SJSA1 (cell line): Measurements from ENCODE around the gene PGPEP1. TPM values are rescaled to one million over a fixed set of nuclear protein-coding genes. Genes with fewer than 3 reads are reported as not detected.
"Not testable (repeated sequence)": the region's sequence is repeated elsewhere in the genome, so short reads cannot be mapped to it uniquely, and the experiment has no call there.

Source experiments
- DNase-seq, 2 experiments: peaks; one replicate each; pipeline ENCODE4 v3.0.0-alpha.2; 2015 to 2020; ENCODE audit warnings: low spot score in 2 of 2, low read depth in 1 of 2
- H3K27ac ChIP-seq: fragments of 250-450 bp; sonication (Bioruptor Pico); 2 replicates; pipeline ENCODE4 v1.5.1; 2020; ENCODE audit warnings: mild to moderate bottlenecking, moderate library complexity
- H3K27me3 ChIP-seq: fragments of 250-450 bp; sonication (Bioruptor Pico); replicated peaks from 2 replicates; pipeline ENCODE4 v1.5.1; 2020; ENCODE audit warnings: mild to moderate bottlenecking, moderate library complexity
- H3K36me3 ChIP-seq: fragments of 250-450 bp; sonication (Bioruptor Pico); 2 replicates; pipeline ENCODE4 v1.5.1; 2020; ENCODE audit warnings: mild to moderate bottlenecking
- H3K4me1 ChIP-seq: fragments of 250-450 bp; sonication (Bioruptor Pico); replicated peaks from 2 replicates; pipeline ENCODE4 v1.6.1; 2021; ENCODE audit warnings: mild to moderate bottlenecking
- H3K4me3 ChIP-seq: fragments of 250-450 bp; sonication (Bioruptor Pico); 2 replicates; pipeline ENCODE4 v1.5.1; 2020; ENCODE audit warnings: mild to moderate bottlenecking
- H3K9me3 ChIP-seq: fragments of 250-450 bp; sonication (Bioruptor Pico); replicated peaks from 2 replicates; pipeline ENCODE4 v1.5.1; 2020; ENCODE audit warnings: mild to moderate bottlenecking
- total RNA-seq: library from RNA; depleted of rRNA; stranded (reverse); fragments of >200 nt; shearing (Covaris generic); gene quantifications from 2 replicates; pipeline ENCODE4 v1.2.3, GENCODE V29; 2014

Gene PGPEP1
- total RNA-seq, 1 experiment from 2014 or later, result 5.7 TPM

DNA sequence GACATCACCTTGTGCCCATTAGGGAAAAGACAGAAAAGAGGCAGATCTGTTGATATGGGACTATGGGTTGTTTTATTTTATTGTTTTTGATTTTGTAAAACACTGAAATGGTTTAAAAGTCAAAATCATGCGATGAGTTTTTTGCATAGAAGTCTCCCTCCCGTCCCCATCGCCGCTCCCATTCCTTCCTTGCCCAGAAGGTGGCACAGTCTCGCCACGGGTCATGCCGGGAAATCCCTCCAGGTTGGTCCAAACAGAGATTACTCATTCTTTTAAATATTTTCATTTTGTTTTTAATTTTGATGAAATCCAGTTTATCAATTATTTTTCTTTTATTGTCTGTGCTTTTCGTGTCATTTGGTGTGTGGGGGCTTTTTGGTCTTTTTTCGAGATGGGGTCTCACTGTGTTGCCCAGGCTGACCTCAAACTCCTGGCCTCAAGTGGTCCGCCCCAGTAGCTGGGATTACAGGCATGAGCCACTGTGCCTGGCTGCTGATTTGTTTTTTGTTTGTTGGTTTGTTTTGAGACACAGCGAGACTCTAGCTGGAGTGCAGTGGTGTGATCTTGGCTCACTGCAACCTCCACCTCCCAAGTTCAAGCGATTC is 9.2 kb downstream of the PGPEP1 start:
- peak; percentile 44 to 69 for DNase-seq
- Histone ChIP-seq H3K4me3 (no peak overlapping the region), H3K27ac (no peak overlapping the region), H3K27me3 (no peaks in the 10 kb centered on the region), H3K4me1 (no peaks in the 10 kb centered on the region), H3K9me3 (no peaks in the 10 kb centered on the region), H3K36me3 (no peaks in the 10 kb centered on the region)

DNA sequence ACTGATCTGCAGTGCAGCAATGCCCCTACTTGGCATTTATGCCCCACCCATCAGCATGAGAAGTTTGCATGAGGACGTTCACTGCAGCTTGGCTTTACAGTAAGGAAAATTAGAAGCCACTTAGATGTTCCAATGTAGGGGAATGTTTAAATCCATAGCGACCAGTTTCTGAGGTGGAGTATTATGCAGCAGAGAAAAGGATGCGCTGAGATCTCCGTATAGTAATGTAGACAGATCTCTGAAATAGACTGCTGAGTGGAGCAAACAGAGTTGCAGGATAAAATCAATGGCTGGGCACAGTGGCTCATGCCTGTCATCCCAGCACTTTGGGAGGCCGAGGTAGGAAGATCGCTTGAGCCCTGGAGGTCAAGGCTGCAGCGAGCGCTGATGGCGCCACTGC is 10.1 kb downstream of the PGPEP1 start:
- Histone ChIP-seq H3K36me3 (no peaks in the 10 kb centered on the region), H3K27me3 (no peaks in the 10 kb centered on the region), H3K4me1 (no peaks in the 10 kb centered on the region), H3K9me3 (no peaks in the 10 kb centered on the region), H3K27ac (no peak overlapping the region), H3K4me3 (no peak overlapping the region)
- DNase-seq, result no peak

DNA sequence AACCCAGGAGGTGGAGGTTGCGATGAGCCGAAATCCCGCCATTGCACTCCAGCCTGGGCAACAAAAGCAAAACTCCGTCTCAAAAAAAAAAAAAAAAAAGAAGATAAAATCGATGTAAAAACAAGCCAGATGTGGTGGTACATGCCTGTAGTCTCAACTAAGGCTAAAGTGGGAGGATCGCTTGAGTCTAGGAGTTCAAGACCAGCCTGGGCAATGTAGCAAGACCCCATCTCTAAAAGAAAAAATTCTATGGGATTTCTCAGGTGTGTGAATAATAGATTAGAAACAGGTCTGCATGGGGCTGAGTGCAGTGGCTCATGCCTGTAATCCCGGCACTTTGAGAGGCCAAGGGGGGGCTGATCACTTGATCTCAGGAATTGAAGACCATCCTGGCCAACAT is 11.1 kb downstream of the PGPEP1 start:
- no peak for DNase-seq

DNA sequence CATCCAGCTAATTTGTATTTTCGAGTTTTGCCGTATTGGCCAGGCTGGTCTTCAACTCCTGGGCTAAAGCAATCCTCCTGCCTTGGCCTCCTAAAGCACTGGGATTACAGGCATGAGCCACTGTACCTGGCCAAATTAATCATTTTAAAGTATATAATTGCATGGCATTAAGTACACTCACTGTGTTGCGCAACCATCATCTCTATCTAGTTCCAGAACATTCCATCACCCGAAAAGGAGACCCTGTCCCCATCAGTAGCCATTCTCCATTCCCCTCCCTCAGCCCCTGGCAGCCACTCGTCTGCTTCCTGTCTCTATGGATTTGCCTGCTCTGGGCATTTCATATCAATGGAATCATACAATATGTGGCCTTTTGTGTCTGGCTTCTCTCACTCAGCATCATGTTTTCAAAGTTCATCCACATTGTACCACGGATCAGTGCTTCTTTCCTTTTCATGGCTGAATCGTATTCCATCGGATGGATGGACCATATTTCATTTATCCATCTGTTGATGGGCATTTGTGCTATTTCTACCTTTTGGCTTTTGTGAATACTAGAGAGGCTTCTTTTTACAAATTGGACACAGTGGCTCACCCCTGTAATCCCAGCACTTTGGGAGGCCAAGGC is 13.1 kb downstream of the PGPEP1 start:
- Histone ChIP-seq H3K27ac (no peak overlapping the region), H3K9me3 (no peaks in the 10 kb centered on the region), H3K4me1 (no peaks in the 10 kb centered on the region)

More for the DNA sequence above, 11.1 kb downstream of the PGPEP1 start:
- Histone ChIP-seq H3K9me3 (no peaks in the 10 kb centered on the region), H3K27me3 (no peaks in the 10 kb centered on the region), H3K27ac (no peak overlapping the region), H3K4me1 (no peaks in the 10 kb centered on the region), H3K36me3 (peaks cover 4% of the 10 kb centered on the region; the same call in 1 of the 2 replicates), H3K4me3 (no peak overlapping the region)

DNA sequence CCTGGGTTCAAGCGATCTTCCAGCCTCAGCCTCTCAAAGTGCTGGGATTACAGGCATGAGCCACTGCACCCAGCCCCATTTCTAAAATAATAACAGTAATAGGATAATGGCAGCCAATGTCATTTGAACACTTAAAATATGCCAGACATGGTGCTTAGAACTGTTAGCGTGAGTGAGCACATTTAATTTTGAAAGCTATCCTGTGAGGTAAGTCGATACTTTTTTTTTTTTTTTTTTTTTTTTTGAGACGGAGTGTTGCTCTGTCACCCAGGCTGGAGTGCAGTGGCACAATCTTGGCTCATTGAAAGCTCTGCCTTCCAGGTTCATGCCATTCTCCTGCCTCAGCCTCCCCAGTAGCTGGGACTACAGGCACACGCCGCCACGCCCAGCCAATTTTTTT is 14.3 kb downstream of the PGPEP1 start:
- H3K4me1 ChIP-seq, DNase-seq, H3K9me3 ChIP-seq, H3K4me3 ChIP-seq, H3K27ac ChIP-seq, H3K27me3 ChIP-seq: not testable (repeated sequence)
- peaks cover 13% of the 10 kb centered on the region for H3K36me3 ChIP-seq

More for the DNA sequence above, 13.1 kb downstream of the PGPEP1 start:
- Histone ChIP-seq H3K36me3 (peaks cover 13% of the 10 kb centered on the region), H3K4me3 (no peak overlapping the region), H3K27me3 (no peaks in the 10 kb centered on the region)
- no peak for DNase-seq

DNA sequence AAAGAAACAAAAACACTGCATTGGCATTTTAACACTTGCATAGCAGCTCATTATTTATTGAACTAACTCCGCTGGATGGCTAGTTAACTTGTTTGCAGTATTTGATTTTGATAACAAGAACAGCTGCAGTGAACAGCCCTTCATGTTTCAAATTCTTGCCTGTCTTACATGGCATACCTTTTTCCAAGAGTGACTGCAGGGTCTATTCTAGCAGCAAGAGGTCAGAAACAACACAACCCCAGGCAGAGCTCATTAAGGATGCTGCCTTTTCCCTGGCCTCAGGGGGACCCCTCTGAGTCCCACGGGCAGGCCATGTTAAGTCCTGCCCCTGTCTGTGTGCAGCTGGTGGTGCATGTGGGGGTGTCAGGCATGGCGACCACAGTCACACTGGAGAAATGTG is 16.6 kb downstream of the PGPEP1 start:
- Histone ChIP-seq H3K27ac (no peak overlapping the region), H3K4me3 (no peak overlapping the region), H3K9me3 (no peaks in the 10 kb centered on the region), H3K36me3 (peaks cover 13% of the 10 kb centered on the region), H3K4me1 (no peaks in the 10 kb centered on the region), H3K27me3 (no peaks in the 10 kb centered on the region)
- no peak for DNase-seq

DNA sequence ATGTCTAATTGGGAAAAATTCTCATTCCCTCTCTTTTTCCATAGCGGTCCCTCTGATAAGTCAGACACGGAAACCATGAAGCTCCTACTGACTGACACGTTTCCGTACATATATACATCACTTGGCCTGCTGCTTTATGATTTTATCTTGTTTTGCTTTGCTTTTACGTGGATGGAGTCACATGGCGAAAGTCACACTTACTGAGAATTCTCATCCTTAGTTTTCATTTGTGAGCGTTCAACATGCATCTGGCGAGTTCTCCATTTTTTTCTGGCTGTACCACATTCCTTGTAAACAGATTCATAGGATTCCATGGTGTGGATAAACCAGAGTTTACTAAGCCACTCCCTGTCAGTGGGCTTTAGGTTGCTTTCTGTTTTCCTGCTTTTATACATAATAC is 21.2 kb downstream of the PGPEP1 start:
- H3K27ac ChIP-seq, result no peak overlapping the region
- H3K9me3 ChIP-seq, result no peaks in the 10 kb centered on the region
- H3K4me3 ChIP-seq, result no peak overlapping the region
- no peak for DNase-seq
- no peaks in the 10 kb centered on the region for H3K27me3 ChIP-seq
- peaks cover 12% of the 10 kb centered on the region for H3K36me3 ChIP-seq
- H3K4me1 ChIP-seq, result peaks cover 30% of the 10 kb centered on the region

DNA sequence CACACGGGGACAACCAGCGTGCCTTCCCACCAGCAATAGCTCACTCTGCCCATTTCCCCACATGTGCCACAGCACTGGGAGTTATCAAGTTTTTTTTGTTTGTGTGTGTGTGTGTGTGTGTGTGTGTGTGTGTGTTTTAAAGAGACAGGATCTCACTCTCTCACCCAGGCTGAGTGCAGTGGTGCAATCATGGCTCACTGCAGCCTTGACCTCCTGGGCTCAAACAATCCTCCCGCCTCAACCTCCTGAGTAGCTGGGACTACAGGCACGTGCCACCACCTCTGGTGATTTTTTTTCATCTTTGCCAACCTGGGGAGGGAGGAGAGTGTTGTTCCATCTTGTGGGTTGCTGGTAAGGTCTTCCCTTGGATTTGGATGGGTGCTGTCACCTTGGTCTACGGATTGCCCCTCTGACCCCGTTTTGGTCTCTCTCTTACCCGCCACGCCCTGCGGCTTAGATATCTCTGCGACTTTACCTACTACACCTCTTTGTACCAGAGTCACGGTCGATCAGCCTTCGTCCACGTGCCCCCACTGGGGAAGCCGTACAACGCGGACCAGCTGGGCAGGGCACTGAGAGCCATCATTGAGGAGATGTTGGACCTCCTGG is 22.6 kb downstream of the PGPEP1 start:
- no peak overlapping the region for H3K27ac ChIP-seq
- no peak for DNase-seq
- H3K4me1 ChIP-seq, result peaks cover 30% of the 10 kb centered on the region
- no peaks in the 10 kb centered on the region for H3K9me3 ChIP-seq
- H3K36me3 ChIP-seq, result 0 out of 2 replicates have a peak, but pooled peaks cover 3% of the 10 kb centered on the region
- no peaks in the 10 kb centered on the region for H3K27me3 ChIP-seq
- no peak overlapping the region for H3K4me3 ChIP-seq

DNA sequence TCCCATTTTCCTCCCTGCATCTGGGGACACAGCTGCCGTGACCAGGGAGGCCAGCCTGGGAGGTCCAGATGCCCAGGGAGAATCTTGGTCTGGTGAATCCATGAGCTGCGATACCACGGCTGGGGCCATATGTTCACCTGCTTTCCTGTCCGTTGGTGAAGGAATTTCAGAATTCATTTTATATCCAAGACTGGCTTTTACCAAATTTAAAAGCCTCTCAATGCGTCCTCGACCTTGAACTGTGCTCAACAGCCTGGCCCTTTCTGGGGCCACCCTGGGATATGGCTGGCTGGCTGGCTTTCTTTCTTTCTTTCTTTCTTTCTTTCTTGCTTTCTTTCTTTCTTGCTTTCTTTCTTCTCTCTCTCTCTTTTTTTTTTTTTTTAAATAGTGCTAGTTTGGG is 23.4 kb downstream of the PGPEP1 start:
- Histone ChIP-seq H3K27ac (no peak overlapping the region), H3K9me3 (no peaks in the 10 kb centered on the region), H3K4me3 (no peak overlapping the region), H3K4me1 (peaks cover 30% of the 10 kb centered on the region), H3K36me3 (0 out of 2 replicates have a peak, but pooled peaks cover 3% of the 10 kb centered on the region), H3K27me3 (no peaks in the 10 kb centered on the region)
- DNase-seq, result no peak

DNA sequence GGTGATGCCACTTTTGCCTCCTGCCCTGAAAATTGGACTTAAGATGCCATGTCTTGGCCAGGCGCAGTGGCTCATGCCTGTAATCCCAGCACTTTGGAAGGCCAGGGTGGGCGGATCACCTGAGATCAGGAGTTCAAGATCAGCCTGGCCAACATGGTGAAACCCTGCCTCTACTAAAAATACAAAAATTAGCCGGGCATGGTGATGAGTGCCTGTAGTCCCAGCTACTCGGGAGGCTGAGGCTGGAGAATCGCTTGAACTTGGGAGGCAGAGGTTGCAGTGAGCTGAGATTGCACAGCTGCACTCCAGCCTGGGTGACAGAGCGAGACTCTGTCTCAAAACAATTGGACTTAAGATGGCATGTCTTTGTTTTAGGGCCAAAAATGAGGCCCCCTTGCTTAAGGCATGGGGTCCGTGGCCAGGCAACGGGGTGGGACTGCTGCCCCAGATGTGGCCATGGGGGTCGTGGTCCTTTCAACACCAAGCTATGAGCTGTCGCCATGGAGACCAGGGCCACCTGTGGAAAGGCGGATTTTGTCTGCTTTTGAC is 24.0 kb downstream of the PGPEP1 start:
- peaks cover 30% of the 10 kb centered on the region for H3K4me1 ChIP-seq
- peak overlapping the region; percentile 85 for H3K27ac ChIP-seq
- not testable (repeated sequence) for H3K4me3 ChIP-seq, H3K9me3 ChIP-seq, H3K27me3 ChIP-seq, H3K36me3 ChIP-seq
- DNase-seq, result peak in 1 of 2 experiments; percentile 20

DNA sequence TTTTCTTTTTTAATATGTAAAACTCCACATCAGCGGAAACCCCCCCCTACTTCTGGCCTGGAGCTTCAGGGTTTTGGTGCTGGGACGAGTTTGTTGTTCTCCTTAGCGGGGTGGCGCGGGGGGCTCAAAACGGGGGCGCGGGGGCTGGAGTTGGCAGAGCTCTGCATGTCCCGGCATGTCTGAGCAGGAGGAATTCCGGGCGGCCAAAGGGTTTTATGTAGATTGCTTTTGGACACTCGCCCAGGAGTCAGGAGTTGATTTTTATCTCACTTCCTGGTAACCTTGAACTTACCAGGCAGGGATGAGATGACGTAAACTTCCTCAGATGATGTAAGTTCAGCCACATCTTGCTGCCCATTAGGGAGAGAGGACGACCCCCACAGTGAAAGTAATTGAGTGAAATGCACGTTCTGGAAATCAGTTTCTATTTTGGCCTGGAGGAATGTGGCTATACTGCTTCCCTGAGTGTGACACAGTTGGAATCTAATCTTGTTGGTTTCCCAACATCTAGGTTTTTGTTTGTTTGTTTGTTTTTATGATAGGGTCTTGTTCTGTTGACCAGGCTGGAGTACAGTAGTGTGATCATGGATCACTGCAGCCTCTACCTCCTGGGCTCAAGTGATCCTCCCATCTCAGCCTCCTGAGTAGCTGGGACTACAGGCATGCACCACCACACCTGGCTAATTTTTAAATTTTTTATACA is 24.6 kb downstream of the PGPEP1 start:
- H3K36me3 ChIP-seq, result 0 out of 2 replicates have a peak, but pooled peaks cover 3% of the 10 kb centered on the region
- peaks cover 30% of the 10 kb centered on the region for H3K4me1 ChIP-seq
- no peaks in the 10 kb centered on the region for H3K9me3 ChIP-seq
- H3K27ac ChIP-seq, result peak overlapping the region; percentile 85
- no peaks in the 10 kb centered on the region for H3K27me3 ChIP-seq
- DNase-seq, result peak; percentile 80 to 87
- no peak overlapping the region for H3K4me3 ChIP-seq

DNA sequence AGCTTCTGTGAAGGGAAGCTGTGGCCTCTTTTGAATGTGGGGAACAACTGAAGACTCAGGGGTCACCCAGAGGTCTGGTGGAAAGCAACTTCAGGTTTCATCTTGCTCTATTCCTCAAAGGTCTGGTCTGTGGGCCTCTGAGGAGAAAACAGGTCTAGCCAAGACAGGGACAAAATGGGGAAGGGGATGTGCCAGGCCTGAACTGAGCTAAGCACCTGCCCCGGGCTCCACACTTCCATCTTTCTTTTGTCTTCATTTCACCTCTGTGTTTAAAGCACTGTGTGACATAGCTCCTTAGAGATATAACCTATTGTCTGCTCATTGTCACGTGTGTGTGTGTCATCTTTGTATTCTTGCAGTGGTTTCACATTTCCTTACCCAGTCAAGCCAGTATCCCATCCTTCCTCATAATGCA is 25.6 kb downstream of the PGPEP1 start:
- Histone ChIP-seq H3K36me3 (0 out of 2 replicates have a peak, but pooled peaks cover 3% of the 10 kb centered on the region), H3K9me3 (no peaks in the 10 kb centered on the region), H3K27me3 (no peaks in the 10 kb centered on the region), H3K27ac (no peak overlapping the region), H3K4me1 (peaks cover 30% of the 10 kb centered on the region), H3K4me3 (no peak overlapping the region)
- no peak for DNase-seq

DNA sequence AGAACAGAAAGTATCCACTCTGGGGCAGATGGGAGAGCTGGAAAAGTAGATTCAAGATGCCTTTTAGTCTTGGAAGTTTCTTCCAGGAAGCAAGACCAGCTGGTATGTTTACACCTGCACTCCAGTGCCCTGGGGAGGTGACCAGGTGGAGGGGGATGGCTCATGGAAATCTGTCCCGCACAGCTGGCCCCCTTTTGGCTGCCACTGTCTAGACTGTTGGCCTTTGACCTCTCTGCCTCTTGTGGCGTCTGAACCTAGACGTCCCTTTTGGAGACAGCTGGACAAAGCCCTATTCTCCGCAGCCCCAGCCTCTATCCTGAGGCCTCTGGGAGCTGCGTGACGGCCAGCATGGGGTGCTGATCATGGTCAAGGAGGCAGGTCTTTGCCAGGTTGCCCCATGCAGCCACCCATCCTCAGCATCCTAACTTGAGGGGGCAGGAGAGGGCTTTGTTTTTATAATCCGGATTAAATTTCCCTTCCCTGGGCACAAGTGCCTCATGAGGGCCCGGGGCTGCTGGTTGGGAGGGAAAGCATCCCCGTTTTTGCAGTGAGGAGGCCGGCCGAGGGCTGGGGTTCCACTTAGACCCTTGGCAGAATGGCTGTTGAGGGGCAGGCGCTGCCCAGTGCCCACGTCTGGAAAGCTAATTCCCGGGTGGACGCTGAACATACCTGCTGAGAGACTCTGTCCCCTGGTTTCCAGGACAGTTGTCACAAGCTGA is 28.3 kb downstream of the PGPEP1 start:
- Histone ChIP-seq H3K4me1 (peaks cover 28% of the 10 kb centered on the region), H3K4me3 (no peak overlapping the region), H3K9me3 (no peaks in the 10 kb centered on the region), H3K27ac (no peak overlapping the region), H3K36me3 (0 out of 2 replicates have a peak, but pooled peaks cover 3% of the 10 kb centered on the region), H3K27me3 (no peaks in the 10 kb centered on the region)
- no peak for DNase-seq
